Activated gamma-delta T cell (primary cell): Measurements from ENCODE around the gene ATF6.
"Not testable (repeated sequence)": the region's sequence is repeated elsewhere in the genome, so short reads cannot be mapped to it uniquely, and the experiment has no call there.

Experiments
- DNase-seq: peaks from one replicate; lab custom pipeline; 2025; lab: John Stamatoyannopoulos, UW
- total RNA-seq, 2 donors: gene quantifications; one replicate each; lab custom pipeline; 2026; lab: John Stamatoyannopoulos, UW

Gene ATF6, protein sequence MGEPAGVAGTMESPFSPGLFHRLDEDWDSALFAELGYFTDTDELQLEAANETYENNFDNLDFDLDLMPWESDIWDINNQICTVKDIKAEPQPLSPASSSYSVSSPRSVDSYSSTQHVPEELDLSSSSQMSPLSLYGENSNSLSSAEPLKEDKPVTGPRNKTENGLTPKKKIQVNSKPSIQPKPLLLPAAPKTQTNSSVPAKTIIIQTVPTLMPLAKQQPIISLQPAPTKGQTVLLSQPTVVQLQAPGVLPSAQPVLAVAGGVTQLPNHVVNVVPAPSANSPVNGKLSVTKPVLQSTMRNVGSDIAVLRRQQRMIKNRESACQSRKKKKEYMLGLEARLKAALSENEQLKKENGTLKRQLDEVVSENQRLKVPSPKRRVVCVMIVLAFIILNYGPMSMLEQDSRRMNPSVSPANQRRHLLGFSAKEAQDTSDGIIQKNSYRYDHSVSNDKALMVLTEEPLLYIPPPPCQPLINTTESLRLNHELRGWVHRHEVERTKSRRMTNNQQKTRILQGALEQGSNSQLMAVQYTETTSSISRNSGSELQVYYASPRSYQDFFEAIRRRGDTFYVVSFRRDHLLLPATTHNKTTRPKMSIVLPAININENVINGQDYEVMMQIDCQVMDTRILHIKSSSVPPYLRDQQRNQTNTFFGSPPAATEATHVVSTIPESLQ
- 105 to 119 reads per million in 2 donors for total RNA-seq

GRCh38 chr1:161766102-161766981, at the start of gene ATF6:
Gene ATF6 (plus strand): TSS chr1:161766320. CDS start chr1:161766361, 41 bp downstream.
- peak; percentile 21 for DNase-seq

GRCh38 chr1:161718559-161719324, 47.4 kb upstream of the ATF6 start:
- DNase-seq: no peak

- DNase-seq: no peak
These were observed 46.9 kb upstream of the ATF6 start for GRCh38 chr1:161719325-161719611.

GRCh38 chr1:161720422-161720821, 45.7 kb upstream of the ATF6 start:
- no peak for DNase-seq

GRCh38 chr1:161720956-161721737, 45.0 kb upstream of the ATF6 start, which contains the start of gene FCRLB:
Gene FCRLB (plus strand): TSS chr1:161721544. CDS start chr1:161722673, 1,129 bp downstream.
- DNase-seq: no peak

DNA sequence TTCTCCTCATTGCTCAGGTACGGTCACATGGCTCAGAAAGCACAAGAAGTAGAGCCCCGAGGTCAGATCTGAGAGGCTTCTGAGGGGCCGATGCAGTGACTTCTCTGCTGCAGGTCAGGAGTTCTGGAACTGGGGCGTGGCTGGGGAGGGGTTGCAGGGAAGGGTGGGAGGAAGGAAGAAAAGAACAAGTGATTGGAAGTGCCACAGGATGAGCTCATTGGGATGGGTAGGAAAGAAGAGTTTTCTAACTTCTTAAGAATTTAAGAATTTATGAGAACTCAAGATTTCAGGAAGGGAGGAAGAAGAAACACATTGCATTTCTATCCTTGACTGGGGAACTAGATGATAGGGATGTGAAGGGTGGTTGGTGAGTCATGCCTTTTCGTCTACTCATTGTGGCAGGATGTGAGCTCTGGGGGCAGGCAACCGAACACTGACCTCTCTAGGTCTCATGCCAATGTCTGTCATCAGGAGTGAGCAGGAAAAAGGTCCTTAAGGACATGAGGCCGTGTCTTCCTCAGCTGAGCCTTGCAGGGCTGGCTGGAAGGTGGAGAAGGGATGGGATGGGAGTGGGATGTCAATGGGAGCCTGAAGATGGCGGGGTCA, 44.3 kb upstream of the ATF6 start:
- DNase-seq: no peak

GRCh38 chr1:161722406-161722805, 43.7 kb upstream of the ATF6 start:
- DNase-seq: no peak

GRCh38 chr1:161723459-161724141, 42.5 kb upstream of the ATF6 start:
- DNase-seq: no peak

DNA sequence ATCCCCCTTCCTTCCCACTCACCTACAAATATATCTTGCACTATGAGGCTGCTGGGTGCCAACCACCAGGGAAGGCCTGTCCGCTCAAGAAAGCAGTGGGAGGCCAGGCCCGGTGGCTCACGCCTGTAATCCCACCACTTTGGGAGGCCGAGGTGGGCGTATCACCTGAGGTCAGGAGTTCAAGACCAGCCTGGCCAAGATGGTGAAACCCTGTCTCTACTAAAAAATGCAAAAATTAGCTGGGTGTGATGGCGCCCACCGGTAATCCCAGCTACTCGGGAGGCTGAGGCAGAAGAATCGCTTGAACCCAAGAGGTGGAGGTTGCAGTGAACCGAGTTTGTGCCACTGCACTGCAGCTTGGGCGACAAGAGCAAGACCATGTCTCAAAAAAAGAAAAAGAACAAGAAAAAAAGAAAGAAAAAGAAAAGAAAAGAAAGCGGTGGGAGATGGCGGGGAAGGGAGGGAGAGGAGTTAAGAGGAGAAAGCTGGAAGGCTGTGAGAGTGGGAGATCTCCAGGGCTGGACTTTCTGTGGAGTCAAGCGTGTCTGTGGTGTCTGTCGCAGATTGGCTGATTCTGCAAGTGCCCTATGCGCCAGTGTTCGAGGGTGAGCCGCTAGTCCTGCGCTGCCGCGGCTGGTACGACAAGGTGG, 40.7 kb upstream of the ATF6 start:
- not testable (repeated sequence) for DNase-seq

GRCh38 chr1:161725908-161726472, 40.1 kb upstream of the ATF6 start:
- peak; percentile 14 for DNase-seq

GRCh38 chr1:161726473-161727255, 39.5 kb upstream of the ATF6 start:
- DNase-seq: peak; percentile 74

GRCh38 chr1:161727256-161727924, 38.7 kb upstream of the ATF6 start:
- no peak for DNase-seq

GRCh38 chr1:161728376-161729226, 37.5 kb upstream of the ATF6 start:
- DNase-seq: no peak

- DNase-seq: no peak
These were observed 36.0 kb upstream of the ATF6 start for GRCh38 chr1:161730050-161730564.

DNA sequence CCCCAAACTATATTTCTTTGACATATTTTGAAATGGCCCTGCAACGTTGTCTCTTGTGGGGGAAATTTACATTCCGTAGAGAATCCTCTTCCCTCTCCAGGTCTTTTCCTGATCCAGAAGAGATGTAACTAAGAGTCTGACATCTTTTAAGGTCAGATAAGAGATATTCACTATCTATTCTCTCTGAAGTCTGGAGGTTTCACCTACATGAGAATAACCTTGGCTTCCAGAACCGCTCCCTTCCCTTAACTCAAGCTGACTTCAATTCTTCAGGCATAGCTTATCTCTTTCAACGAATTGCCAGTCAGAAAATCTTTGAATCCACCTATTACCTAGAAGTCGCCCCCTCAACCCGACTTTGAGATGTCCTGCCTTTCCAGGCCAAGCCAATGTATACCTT, 34.9 kb upstream of the ATF6 start:
- DNase-seq: no peak

- no peak for DNase-seq
These were observed 34.0 kb upstream of the ATF6 start for GRCh38 chr1:161731981-161732718.
